ENCODE results near the gene ZNF407.
"Not testable (repeated sequence)": the region's sequence is repeated elsewhere in the genome, so short reads cannot be mapped to it uniquely, and the experiment has no call there.

Gene ZNF407

GRCh38 chr18:74967979-74968378, 370.3 kb downstream of the ZNF407 start:
- DNase-seq (ENCODE audit: low read depth, low spot score), result no peak

GRCh38 chr18:74971358-74971757, 373.7 kb downstream of the ZNF407 start:
- DNase-seq (ENCODE audit: low read depth, low spot score), result not testable (repeated sequence)

- DNase-seq (ENCODE audit: low read depth, low spot score), result not testable (repeated sequence)
Measured at GRCh38 chr18:74971776-74972175, 374.1 kb downstream of the ZNF407 start.

GRCh38 chr18:74972354-74972753, 374.7 kb downstream of the ZNF407 start:
- DNase-seq (ENCODE audit: low read depth, low spot score), result no peak

DNA sequence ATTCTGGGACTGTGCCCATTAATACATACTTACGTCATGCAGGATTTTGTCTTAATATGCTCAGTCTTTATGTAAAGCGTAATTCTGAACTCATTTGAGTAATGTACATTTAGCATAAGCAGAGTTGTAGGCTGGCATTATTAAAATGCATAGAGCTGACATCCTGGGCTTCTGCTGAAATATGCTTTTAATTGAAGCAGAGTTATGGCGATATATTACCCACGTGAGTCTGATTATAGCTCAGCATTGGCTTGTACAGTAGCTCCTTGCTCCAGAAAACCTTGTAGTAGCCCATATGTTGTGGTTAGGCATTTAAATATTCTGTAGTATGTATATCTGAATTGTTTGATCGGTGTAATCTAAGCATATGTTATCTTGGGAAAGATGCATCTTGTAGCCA, 377.3 kb downstream of the ZNF407 start:
- no peak for DNase-seq (ENCODE audit: low read depth, low spot score)

DNA sequence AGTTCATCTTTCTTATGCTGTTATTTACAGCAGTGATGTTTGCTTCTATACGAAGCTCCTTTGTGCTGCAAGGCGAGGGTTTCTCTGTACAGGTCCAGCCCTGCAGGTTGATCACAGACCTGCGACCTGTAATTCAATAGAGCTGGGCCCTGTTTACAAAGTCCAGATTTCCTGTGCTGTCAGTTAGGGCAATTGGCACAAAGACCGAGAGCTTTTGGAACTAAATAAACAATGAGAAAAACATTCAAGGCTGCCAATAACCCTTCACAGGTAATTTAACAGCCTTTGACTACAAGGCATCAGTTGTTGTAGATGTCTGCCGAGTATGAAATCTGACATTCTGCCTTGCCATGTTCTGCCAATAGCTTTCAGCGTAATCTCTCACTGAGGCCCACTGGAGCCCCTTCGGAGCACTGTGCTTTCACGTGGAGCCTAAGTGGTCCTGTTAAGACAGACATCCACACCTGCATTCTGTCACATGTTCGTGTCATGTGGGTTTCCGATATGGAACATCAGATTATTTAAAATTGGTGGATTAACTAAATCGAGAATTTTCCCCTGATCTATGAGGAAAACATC, 378.8 kb downstream of the ZNF407 start:
- no peak for DNase-seq (ENCODE audit: low read depth, low spot score)

- DNase-seq (ENCODE audit: low read depth, low spot score), result no peak
Measured at GRCh38 chr18:74977041-74977440, 379.4 kb downstream of the ZNF407 start.

GRCh38 chr18:74980669-74981068, 383.0 kb downstream of the ZNF407 start:
- DNase-seq (ENCODE audit: low read depth, low spot score), result peak; percentile 35

DNA sequence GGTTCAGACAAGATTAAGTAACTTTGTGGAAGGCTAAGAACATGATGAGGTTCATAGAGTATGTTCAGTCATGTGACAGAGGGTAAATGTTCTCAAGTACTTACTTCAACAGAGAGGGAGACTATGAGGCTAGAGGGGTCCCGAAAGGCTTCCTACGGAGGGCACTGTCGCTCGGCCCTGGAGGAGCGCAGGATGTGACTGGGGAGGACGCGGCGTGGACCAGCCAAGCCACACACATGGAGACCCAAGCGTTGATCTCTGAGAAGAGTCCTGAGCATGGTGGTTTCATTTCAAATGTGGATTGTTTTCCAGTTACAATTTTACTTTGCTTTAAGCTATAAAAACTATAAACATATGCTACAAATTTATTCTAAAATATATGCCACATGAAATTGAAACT, 383.8 kb downstream of the ZNF407 start:
- no peak for DNase-seq (ENCODE audit: low read depth, low spot score)

DNA sequence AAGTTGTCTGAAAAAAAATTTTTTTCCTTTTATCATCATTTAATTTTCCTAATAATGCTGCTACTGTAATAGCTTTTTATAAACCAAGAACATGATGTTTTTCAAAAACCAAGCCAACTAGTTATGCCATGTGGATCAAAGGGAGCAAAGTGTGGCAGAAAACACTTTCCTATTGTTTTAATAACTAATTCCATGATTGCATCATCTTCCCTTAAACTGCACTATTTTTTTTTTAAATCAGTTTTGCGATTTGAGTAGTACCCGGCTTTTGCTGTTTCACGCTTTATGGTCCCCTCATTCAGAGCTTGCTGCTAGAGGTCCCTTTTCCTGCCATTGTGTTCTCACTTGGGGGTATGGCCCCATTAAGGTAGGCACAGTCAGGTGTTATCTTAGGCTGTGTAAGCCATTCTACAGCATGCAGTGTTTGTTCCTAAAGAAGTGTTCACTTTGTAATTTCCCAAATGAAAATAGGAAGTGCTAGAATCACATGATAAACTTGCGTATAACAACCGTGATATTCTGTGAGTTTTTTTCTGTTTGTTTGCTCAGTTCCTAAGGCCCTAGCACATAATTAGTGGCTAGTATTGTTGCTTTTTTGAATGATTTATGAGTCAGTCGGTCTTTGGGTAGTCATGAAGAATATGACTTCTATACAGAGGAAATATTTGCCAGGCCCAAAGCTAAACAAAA, 385.4 kb downstream of the ZNF407 start:
- no peak for DNase-seq (ENCODE audit: low read depth, low spot score)

DNA sequence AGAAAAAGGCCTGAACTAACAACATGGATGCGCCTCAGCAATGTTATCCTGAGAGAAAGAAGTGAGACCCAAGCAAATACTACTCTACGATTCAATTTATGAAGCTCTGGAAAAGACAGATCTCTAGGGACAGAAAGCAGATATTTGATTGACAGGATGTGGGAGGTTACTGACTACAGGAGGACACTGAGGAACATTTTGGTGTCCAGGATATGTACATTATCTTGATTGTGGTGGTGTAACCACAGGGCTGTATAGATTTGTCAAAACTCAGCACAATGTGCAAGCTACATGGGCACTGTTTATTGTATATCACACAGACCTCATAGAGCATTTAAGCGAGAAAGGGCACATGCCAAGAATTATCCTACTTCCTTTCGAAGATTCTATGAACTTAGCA, 391.5 kb downstream of the ZNF407 start:
- DNase-seq (ENCODE audit: low read depth, low spot score), result no peak

DNA sequence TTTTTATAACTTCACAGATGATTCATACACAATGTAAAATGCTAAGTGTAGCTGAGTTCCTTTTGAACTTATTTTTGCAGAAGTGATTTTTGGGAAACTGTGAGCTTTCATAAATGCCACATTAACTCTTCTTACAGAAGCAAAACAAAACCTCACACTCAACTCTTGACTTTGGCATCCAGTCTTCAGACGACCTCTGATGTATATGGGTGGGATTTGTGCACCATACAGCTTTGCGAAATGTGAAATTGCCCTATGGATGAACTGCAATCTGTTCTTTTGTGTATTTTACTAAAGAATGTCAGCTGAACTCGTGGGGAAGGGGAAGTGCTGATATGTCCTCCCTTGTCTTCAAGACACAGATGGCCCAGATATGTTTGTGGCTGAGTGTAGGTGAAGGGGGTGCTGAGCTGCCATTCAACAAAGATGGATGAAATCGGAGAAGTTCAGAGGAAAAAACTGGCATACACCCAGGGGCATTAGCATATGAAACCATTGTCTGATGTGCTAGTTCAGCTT, 393.0 kb downstream of the ZNF407 start:
- peak; percentile 63 for DNase-seq (ENCODE audit: low read depth, low spot score)

- peak; percentile 45 for DNase-seq (ENCODE audit: low read depth, low spot score)
Measured at GRCh38 chr18:74994502-74995418, 397.1 kb downstream of the ZNF407 start.

GRCh38 chr18:74995419-74995736, 397.7 kb downstream of the ZNF407 start:
- DNase-seq (ENCODE audit: low read depth, low spot score), result no peak

DNA sequence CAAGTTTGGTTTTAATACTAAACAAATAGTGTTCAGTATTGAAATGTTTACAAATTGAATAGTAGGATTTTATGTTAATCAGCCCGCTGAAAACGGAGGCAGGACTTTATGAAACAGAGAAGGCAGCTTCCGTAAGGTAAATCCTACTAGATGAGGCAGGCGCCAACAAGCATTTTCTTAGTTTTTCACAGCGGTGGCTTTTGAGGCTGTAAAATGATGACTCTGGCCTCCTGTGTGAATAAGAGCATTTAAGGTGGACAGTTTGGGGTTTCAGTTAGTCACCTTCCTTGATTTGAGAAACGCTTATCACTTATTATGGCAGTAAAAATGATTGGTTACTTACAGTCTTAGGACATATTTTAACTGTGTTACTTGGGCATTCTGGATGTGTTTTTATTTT, 398.4 kb downstream of the ZNF407 start:
- no peak for DNase-seq (ENCODE audit: low read depth, low spot score)

GRCh38 chr18:74996996-74997395, 399.3 kb downstream of the ZNF407 start:
- DNase-seq (ENCODE audit: low read depth, low spot score), result no peak

DNA sequence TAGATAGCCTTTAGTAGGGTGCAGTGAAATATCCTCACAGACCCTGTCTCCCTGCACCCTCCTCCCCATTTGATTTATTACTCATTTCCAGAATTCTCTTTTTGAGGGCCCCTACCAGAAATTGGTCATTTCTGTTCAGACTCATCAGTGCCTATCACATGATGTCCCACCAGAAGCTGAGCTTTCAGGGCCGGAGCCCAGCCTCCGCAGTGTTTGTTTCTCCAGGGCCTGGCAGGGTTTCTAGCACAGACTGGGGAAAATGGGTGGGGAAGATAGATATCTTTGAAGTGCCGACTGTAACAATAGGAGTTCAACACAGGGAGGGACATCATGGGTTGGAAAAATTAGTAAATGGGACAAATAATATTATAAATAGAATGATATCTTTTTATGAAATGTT, 403.2 kb downstream of the ZNF407 start:
- no peak for DNase-seq (ENCODE audit: low read depth, low spot score)

DNA sequence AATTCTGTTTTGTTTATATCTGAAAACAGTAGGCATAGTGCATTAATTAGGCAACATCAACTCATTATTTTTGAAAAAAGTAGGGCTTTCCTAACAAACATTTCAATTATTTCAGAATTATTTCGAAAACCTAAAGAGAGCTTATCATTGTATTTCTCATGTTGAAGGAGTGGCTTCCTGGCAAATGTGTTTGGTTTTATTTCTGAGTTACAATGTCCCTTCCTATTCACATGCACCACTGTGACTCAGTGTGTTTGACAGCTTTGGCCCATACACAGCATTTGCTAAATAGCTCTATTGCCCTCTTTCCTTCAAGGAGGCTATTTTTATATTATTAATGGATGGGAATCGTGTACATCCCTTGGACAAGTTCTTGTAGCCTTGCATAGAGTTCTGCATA, 405.4 kb downstream of the ZNF407 start:
- peak; percentile 58 for DNase-seq (ENCODE audit: low read depth, low spot score)

DNA sequence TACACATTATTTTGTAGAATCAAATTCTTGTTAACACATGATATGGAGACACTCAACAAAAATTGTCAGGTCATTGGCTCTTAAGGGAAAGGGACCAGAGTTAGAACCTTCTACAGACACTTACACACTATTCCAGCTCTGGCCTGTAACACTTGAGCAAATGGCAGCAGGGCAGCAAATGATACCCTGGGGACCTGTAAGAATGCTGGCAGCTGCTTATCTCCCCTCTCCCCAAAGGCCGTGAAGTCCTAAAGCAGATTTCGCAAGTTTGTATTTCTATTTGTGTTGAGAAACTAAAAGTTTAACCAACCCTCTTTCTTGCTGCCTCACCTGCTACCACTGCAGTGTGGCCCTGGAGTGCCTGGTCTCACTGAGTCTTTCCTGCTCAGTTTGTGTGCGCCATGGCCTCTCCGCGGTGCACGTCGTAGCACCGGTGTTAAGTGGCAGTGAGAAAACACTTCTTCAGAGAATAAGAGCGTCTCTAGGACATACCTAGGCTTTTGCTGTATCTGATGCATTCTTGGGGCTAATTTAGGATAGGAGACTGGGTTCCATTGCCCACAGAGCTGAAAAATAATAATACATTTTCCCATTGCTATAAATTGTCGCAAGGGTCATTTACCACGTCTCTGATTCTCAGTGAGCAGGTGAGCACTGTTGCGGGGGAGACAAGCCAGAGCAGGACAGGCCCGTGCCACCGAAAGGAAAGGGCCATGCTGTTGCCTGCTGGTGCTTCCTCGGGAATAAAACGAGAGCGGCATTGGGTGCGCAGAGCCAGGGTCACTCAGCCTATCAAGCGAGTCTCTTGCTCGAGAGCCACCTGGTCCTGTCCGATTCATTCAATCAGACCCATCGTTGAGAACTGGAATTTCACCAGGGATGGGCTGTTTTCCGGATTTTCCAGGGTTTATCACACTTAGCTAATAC, 406.4 kb downstream of the ZNF407 start:
- DNase-seq (ENCODE audit: low read depth, low spot score), result no peak

- DNase-seq (ENCODE audit: low read depth, low spot score), result no peak
Measured at GRCh38 chr18:75005626-75006025, 408.0 kb downstream of the ZNF407 start.

DNA sequence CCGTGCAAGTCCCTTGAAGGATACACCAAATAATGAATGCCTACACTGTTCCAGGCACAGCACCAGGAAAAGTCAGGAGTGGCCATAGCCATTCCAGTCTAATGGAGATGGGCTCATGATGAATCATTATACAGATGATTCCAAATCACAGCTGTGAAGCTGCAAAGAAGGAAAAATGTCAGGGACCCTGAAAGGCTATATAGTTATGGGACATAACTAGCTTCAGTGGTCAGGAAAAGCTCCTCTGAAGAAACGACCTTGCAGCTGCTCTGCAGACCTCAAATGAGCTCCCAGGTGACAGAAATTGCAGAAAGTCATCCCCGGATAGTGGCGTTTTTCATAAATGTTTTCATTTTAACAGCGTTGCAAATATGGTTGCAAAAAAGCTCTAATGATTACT, 410.5 kb downstream of the ZNF407 start:
- no peak for DNase-seq (ENCODE audit: low read depth, low spot score)

Measured in astrocyte of the hippocampus (primary cell).